NCI-H2107 treated with DMSO at 0.1 percent for 48 hours (cell line): ENCODE measurements around the gene GGT6.

Source experiments
- DNase-seq: peaks from one replicate; lab custom pipeline; 2025; ENCODE audit not compliant: unreplicated experiment; lab: John Stamatoyannopoulos, UW

Gene GGT6

DNA sequence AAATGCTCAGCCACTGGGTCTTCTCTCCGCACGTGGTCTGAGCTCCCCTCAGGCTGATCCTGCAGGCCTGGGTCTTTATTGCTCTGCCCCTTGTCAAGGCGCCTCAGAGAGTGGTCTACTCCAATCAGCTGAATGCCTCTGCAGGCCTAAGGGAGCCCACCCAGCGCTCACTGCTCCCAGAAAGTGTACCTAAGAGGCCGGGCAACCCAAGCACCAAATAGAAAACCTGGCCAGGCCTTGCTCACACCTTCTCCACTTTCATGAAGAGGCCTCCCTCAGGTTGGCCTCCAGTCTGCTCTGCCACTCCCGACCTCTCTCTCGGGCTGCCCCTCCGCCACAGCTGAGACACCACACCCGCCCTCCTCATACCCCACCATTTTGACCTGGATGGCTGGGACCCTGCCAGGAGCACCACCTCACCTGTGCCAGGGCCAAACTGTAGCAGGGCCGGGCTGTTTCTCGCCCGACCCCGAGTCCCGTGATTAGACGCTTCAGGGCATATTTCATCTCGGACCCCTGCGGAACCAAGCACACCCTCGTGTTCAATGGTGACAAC is 5.9 kb downstream of the GGT6 start:
- DNase-seq, result no peak

DNA sequence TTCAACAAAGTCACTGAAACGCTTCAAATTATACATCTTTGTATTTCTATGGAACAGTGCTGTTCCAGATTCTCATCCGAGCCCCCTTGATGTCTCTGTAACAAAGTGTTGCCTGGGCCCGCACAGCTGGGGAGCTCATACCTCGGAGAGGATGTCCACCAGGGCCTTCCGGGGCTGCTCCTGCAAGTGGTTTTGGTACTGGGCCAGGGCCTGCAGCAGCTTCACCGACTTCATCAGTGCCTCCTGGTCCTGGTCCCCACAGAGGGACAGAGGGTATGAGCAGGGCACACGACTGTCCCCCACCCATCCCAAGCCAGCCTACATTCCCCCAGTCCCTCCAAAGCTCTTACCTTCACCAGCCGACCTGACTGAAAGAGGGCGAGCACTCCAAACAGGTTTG is 6.7 kb downstream of the GGT6 start:
- DNase-seq, result no peak

DNA sequence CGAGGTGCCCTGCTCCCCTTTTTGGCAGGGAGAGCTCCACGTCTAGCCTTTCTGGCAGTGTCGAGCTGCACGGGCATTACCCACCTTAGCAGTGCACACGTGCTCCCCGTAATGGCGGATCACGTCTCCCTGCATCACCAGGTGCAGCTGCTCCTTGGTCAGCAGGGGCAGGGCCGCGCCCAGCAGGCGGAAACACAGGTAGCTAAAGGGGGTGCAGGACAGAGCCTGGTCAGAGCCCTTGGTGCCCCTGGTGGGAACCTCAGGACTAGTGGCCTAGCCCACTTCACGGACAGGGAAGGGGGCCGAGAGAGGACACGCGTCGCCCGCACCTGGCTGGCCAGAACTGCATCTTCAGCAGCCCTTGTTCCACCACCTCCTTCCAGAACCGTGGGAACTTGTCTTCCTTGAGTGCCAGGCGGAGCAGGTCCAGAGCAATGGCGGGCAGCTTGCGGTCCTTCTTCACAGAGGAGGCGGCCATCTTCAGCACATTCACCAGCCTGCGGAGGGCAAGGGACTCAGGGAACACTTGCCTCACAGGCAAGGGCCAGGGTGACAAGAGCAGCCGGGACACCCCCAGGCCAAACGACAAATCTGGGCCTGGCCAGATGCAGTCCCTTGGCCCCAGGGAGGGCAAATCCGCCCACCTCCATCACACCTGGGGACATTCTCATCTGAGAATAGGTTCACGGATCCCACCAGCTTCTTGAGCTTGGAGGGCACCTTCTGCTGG is 8.4 kb downstream of the GGT6 start:
- no peak for DNase-seq

DNA sequence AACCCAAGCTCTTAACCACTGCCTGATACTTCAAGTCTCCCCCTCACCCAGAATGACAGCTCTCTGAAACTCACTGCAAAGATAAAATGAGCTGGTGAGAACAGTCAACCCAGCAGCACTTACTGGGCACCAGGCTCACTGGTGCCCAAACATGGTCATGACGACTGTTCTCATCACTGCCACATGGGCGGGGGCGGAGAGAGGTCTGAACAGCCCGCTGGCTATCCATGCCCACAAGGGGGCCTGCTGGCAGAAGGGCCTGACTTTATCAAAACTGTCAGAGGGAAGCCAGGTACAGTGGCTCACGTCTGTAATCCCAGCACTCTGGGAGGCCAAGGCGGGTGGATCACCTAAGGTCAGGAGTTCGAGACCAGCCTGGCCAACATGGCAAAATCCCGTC is 9.2 kb downstream of the GGT6 start:
- no peak for DNase-seq

DNA sequence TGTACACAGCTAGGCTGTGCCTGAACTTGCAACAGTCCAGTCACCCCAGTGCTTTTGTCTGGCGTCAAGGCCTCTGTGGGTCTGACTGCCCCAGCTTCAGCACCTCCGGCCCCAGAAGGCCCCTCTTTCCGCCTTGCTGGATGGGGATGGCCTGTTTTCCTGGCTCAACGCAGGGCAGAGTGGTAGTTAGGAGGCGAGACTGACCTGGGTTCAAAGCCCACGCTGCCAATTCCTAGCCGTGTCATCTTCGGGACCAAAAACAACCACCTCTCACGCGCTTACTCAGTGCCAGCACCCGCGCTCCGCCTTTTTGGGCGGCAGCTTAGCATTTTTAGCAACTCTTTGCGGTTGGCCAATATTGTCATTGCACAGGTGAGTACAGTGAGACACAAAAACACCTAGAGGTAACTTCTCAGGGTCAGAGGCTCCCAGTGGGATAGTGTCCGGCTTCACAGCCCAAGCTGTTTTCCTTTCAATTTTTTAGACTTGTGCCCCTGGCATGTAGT is 9.8 kb downstream of the GGT6 start:
- DNase-seq, result no peak

DNA sequence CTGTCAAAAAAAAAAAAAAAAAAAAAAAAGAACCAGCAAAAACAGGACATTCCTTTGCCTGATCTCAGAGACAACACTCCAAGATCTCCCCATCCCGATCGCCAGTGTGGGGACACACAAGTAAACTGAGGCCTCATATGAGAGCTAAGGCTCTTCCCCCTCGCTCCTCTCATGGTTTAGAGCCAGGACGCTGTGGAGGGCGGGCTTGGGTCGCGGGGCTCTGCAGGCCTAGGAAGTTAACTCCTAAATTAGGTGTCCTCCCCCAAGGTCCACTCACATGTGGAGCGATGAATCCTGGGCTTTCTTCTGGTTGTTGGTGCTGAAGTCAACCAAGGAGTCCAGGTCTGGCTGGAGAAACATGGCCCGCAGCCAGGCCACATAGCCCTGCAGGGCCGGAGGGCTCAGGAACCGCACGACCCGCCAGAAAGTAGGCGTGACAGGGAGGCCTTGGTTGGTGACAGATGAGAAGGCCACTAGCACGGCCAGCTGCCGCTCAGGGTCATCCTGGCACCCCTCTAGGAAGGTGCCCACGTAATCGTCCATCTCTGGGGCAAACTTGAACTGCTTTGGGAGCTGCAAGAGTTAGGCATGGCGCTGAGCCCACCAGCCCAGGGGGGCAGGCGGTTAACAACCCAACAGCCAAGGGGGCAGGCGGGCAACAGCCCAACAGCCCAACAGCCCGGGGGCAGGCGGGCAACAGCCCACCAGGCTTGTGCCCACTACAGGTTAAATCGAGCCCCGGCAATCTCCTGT is 10.4 kb downstream of the GGT6 start:
- no peak for DNase-seq

DNA sequence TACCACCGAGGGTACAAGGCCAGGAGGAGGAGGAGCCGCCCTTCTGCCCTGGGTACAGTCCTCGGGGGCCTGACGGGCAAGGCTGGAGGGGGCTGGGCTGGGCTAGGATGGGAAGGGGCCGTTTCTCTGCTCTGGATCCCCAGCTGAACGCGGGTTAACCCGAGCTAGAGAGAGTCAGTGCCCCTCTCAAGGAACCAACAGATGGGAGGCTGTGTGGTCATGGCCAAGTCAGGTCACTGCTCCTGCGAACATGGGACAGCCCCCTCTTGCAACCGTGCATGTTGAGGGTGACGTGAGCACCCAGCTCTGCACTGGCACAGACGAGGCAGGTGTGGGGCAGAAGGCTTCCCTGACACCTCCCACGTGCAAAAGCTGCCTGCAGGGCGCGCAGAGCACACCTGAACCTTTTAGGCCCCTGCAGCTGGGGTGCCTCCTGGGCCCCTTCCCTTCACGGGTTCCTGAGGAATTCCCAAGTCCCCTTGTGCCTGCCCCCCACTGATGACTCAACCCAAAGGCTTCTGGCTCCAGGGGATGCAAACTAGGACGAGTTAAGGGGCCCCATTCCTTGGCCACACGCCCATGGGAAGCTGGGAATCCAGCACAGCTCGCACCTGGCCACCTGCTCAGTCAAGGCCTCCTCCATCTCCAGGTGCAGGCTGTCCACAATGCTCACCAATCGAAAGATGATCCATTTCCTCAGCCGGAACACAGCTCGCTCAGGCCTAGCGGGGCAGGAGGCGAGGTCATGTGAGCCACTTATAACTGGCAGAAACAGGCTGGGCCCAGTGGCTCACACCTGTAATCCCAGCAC is 11.5 kb downstream of the GGT6 start:
- peak; percentile 5 for DNase-seq

DNA sequence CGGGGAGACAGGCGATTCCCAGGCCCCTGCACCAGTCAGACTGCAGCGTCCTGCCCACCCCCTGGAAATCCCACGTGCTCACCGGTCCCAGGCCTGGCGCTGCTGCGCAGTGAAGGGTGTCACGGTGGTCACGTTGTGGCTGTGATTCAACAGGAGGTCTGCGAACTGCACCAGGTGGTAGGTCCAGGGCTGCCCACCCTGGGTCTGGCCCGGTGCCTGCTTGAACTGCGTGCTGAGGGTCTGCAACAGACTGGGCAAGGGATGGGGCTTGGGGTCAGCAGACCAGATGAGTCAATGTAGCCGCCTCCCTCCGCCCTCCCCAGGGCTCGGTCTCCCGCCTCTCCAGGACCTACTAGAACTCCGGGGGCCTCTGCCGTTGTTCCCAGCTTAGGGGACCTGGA is 12.3 kb downstream of the GGT6 start:
- no peak for DNase-seq

DNA sequence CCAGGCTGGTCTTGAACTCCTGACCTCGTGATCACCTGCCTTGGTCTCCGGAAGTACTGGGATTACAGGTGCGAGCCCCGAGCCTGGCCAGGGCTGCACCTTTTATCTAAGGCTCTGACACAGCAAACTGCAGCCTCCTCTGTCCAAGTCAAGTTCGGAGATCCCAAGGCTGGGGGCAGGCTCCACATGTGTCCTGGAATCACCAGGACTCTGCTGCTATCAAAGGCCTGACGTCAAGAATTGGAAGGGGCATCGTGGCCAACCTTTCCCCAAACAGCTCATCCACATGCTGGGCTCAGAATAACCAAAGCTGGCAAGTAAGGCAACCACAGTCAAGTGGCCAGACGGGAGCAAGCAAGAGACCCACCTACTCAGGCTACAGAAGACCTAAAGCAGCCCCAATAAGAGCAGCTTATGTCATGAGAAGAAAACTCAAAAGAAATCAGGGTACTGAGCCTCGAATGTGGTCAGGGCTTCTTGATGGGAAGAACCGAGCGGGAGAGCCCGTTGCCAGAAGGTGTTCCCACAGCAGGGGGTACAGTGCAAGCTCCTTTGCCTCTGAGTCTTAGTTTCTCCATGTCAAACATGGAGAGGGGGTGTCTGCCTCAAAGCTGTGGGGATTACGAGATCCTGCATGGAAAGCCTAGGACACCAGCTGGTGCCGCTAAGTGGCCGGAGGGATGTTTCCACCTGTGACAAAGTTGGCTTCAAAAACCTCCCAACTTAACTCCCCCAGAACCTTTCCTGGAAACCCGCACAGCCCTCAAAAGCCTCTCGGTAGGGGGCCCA is 13.1 kb downstream of the GGT6 start:
- no peak for DNase-seq

DNA sequence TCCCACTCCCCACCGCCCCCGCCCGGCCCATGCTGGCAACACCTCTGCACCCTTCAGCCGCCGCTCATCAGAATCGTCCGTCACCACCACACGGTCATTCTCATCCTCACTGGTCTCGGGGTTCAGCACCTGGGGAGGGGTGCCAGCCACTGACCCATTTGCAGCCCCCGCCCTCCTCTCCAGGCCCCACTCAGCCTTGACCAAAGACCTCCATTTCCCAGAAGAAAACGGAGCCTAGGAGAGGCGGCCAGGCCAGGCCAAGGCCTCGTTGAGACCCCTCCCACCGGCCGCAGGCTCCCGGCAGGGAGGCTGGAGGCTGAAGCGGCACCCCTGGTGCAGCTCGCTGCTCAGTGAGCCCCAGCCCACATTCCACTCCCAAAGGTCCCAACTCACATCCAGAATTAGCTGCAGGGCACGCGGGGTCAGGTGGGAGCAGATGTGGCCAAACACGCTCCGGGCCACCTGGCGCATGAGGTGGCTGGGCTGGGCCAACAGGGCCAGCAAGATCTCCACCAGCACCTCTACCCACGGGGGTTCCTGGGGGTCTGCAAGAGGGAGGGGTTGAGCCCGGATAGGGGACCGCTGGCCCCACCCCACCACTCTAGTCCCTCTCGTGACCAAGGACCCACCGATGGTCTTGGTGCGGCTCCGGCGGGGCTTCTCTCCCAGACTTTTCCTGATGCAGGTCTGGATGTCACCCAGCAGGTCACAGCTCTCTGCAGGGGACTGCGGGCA is 15.0 kb downstream of the GGT6 start:
- no peak for DNase-seq

DNA sequence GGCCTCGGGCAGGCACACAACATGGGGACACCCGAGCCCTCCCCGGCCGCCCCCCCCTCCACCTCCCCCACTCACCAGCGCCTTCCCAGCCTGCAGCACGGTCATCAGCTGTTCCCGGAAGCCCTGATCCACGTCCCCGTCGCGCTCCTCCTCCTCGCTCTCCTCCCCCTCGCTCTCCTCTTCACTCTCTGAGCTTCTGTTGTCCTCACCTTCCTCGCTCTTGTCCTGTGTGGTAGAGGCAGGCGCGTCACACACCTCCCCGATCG is 15.5 kb downstream of the GGT6 start:
- DNase-seq, result no peak

DNA sequence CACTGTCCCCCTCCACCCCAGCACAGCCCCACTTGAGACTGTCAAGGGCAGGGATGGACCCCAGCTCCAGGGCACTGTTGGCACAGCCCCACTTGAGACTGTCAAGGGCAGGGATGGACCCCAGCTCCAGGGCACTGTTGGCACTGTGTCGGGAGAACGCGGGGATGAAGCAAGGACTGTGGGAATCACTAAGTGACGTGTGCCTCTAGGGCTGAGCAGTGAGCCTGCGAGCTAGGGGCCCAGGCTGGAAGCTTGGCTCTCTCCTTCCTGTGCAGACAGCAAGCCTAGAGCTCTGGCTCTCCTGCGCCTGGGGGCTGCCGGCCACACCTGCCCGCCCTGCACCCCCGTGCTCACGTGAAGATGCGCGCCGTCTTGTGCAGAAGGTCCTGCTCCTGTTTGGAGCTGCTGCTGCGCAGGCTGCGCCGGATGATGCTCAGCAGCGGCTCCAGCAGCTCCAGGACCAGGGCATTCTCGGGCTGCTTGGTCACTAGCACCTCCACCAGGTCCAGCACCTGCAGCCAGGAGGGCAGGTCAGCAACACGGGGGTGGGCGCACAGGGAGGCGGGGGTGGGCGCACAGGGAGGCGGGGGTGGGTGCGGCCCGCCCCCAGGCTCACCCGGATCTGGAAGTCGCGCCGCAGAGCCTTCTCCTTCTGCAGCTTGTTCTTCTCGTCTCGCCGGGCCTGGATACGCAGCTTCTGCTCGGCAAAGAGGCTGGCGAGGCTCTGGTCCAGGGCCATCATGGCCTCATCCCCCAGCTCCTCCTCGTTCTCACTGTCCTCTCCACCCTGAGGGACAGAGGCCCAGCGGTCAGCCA is 16.0 kb downstream of the GGT6 start:
- no peak for DNase-seq

DNA sequence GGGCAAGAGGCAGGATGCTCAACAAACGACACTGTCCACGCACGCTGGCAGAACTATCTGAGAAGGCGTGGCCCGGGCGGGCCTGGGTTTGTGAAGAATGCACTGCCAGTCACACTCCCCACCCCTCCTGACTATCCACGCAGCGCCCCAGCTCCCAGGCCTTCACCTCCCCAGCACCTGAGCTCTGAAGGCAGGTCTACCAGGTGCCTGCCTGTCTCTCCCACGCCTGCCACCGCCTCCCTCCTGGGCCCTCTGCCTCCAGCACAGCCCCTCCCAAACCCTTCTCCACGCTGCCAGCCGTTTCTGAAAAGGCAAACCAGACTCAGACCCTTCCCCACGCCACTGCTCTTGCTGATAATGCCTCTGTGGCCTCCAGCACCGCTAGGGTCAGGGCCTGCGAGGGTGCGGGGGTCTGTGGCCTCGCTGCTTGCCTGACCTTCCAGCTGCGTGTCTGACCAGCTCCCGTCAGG is 16.8 kb downstream of the GGT6 start:
- no peak for DNase-seq

DNA sequence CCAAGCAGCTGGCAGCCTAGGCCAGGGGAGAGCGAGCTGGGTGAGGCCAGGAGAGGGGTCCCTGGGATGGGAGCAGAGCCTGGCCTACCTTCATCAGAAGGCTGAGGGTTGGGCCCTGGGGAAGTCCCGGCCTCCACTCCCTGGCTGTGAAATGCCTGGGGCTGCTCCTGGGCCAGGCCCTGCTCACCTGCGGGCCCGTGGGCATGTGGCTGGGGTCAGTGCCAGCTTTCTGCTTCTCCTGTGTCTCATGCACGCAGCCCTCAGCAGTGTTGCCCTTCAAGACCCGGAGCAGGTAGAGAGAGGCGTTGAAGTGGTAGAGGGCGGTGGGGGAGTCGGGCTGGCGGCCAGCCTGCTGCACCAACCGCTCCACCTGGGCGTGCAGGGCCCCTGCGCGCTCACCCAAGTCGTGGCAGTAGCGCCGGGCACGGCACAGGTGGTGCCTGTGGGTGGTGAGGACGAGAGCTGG is 17.6 kb downstream of the GGT6 start:
- DNase-seq, result no peak

DNA sequence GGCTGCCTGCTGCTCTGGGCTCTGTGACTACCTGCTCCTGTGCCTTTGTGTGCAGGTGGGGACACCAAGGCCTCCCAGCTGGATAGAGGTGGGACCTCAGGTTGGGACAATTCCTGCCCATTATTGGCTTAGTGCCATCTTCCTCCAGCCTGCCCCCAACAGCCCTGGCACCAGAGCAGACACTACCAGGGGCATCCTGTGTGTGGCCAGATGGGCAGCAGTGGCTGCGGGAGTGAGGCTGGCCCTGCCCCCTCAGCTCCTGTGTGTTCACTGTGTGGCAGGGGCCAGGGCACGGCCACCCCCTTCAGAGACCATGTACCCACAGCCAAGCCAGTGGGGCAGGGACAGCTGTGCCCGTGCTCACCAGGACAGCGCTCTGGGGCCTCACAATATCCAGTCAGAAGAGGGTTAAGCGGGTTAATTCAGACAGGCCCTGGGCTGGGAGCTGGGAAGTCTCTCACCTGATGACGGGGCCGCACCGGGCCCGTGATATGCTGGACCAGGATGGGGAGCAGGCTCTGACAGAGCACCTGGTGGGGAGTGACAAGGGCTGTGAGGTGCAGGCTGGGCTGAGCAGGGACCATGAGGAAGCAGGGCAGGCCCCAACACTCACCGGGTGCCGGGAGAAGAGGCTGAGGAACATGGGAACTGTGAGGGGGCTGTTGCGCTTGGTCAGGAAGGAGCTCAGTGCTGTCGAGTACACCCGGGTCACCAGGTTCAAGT is 18.2 kb downstream of the GGT6 start:
- DNase-seq, result no peak

DNA sequence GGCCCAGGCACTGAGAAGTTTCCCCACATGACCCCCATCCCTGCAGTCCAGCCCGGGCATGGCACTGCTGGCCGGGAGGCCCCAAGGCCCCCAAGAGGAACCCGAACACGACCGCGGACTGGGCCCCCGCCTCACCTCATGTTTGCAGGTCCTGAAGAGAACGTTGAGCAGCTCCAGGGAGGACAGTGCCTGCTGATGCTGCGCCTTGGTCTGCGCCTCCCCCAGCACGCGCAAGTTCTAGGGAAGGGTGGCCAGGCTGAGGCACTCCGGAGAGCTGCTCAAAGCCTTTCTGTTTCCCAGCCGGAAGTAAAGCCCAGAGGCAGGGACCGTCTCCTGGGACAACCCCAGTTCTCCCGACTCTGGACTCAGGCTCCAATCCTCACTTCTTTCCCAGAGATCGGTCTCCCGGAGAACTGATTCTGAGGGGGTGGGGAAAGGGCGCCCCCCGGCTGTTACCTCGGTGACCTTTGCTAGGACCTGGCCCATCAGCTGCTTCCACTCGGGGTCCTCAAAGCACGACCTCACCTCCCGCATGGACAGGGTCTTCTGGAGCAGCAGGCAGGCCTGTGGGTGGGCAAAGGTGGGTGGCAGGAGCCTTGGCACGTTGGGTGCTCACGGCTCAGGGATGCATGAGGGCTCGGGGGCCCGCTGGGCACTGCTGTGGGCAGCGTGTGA is 18.9 kb downstream of the GGT6 start:
- DNase-seq, result no peak

DNA sequence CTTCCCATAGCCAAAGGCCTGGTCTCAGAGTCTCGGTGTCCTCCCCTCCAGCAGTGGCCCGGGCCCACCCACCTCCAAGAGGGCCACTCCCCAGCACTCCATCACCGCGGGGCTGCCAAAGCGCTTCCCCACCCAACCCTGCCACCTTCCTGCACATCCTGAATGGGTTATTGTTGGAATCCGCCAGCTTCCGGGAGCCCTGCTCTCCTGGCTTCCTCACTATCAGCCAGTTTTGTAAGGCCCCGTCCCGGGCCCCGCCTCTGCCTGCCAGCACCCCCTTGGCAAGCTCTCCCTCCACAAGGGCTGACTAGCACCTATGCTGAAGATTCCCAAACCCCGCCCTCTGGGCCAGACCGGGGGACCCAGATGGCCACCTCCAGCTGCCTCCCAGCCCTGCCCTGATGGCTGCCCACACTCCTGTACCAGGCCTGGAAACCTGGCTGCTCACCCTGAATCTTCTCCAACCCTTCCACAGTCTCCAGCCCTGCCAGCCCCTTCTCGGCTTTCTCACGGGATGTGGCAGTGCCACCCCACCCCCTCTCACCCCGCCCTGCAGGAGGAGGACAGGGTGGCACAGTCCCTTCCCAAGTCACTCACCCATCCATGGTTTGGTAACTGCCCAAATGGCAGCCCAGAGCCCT is 19.6 kb downstream of the GGT6 start:
- no peak for DNase-seq
